ENCODE measurements around the gene STYXL1.

DNA sequence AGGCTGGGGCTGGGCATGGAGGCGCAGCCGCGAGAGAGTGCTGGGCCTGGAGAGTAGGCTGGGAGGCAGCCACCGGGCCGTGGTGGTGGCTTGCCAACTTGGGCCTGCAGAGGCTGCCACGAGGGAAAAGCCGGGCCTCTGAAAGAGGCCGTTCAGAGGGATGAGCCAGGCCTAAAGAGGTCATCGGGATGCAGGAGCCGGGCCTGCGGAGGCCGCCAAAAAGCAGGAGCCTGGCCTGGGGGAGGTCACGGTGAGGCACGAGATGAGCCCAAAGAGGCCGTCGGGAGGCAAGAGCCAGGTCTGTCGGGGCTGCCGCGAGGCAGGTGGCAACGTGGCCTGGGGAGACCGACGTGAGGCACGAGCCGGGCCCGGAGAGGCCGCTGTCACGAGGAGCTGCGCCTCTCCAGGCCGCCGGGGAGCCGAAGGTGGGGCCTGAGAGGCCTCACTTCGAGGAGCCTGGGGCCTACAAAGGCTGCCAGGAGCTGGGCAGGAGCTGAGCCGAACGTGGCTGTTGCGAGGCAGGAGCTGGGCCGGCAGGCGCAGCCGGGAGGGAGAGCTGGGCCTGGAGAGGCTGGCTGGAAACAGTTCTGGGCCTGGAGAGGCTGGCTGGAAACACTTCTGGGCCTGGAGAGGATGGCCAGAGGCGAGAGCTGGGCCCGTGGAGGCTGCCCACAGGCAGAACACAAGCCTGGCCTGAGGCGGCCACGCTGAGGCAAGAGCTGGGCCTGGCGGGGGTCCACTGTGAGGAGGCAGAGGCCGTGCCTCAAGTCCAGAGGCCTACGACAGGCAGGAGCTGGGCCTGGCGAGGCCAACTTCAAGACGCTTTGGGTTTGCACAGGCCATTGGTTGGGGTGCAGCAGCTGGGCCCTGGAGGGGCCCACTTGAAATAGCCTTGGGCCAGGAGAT is 24.7 kb upstream of the STYXL1 start:
- TF ChIP-seq, protein P1, sequence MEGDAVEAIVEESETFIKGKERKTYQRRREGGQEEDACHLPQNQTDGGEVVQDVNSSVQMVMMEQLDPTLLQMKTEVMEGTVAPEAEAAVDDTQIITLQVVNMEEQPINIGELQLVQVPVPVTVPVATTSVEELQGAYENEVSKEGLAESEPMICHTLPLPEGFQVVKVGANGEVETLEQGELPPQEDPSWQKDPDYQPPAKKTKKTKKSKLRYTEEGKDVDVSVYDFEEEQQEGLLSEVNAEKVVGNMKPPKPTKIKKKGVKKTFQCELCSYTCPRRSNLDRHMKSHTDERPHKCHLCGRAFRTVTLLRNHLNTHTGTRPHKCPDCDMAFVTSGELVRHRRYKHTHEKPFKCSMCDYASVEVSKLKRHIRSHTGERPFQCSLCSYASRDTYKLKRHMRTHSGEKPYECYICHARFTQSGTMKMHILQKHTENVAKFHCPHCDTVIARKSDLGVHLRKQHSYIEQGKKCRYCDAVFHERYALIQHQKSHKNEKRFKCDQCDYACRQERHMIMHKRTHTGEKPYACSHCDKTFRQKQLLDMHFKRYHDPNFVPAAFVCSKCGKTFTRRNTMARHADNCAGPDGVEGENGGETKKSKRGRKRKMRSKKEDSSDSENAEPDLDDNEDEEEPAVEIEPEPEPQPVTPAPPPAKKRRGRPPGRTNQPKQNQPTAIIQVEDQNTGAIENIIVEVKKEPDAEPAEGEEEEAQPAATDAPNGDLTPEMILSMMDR (IDR thresholded peaks at IDR 0.05): no peak
- no peak for TF ChIP-seq POLR2A (IDR thresholded peaks at IDR 0.05)
